Activated CD4-positive, CD25-positive, alpha-beta regulatory T cell treated with anti-CD3 and anti-CD28 coated beads, Interleukin-2, amount 50 U/mL, for 16 hours (primary cell): Measurements from ENCODE around the gene RNF130.

Source experiments
- DNase-seq: peaks from one replicate; pipeline ENCODE4 v3.0.0-alpha.2; 2020; ENCODE audit warnings: low read depth, low spot score

The RNF130 gene

DNA sequence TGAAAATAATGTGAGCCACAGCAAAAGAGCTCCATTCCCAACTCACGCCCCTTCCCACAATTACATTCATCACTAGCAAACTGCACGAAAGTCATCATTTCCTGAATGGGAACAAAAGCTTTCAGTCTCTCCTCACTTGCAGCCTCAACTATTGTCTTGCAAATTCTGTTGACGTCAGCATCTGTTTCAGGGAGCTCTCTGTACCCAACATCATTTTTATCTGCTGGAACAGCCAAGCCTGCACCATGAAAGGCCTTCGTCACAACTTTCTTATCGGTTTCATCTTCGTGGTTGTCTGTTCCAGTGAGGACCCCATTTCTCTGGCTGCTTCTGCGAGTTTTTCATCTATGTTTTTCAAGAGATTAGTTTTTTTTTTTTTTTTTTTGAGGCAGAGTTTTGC is 14.3 kb upstream of the RNF130 start:
- no peak for DNase-seq

DNA sequence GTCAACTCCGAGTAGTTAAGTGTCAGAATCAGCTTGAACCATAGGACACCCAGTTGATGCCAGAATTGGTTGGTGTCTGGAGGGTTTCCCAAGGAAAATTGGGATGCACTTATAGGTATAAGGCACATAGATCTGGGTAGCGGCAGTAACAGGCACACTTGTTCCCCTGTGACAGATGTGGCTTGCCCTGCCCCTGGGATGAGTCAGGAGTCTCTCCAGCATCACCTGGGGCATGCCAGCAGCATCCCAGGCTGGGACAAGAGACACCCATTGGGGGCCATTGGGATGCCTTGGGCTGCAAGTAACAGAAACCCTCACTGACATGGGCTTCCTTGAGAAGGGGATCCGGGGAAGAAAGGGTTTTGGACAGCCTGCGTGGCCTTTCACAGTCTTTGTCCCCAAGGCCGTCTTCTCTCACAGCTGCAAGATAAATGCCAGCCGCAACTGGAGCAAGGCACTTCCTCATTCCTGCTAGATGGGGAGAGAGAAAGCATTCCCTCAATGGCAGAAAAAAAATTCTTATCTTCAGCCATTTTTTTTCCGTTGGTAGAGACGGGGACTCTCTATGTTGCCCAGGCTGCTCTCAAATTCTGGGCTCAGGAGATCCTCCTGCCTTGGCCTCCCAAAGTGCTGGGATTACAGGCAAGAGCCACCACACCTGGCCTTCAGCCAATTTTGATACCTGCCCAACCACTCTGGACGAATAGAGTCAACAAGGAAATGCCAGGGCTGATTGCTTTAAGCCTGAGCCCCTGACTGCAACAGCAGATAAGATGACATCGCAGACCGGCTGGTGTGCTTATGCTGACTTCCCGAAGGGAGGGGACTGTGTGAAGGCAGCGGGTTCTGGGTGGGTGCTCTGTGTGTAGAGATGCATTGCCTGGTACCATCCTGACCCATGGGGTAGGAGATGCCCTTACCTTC is 13.3 kb upstream of the RNF130 start:
- DNase-seq: no peak

DNA sequence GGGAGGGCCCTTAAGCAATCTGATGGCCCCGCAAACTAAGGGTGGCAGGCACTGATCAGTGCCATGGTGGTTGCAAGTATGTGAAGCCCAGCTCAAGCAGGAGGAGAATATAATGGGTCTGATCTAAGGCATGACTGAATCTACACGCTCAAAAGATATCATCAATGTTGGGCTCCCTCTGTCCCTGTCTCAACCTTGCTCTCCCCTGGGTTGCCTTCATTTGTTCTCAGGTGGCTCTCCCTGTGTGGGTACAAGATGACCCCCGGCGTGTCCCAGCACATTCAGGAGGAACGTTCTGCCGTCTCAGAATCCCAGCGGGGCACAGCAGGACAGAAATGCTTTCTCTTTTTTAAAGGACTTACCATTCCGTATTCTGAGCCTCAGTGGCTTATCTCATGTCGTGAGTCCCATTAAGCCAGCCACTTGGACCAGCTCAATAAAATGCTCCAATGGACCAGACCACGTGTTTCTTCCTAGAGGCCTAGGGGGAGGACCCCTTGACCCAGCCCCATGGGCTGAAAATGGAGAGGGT is 12.0 kb upstream of the RNF130 start:
- DNase-seq: no peak

DNA sequence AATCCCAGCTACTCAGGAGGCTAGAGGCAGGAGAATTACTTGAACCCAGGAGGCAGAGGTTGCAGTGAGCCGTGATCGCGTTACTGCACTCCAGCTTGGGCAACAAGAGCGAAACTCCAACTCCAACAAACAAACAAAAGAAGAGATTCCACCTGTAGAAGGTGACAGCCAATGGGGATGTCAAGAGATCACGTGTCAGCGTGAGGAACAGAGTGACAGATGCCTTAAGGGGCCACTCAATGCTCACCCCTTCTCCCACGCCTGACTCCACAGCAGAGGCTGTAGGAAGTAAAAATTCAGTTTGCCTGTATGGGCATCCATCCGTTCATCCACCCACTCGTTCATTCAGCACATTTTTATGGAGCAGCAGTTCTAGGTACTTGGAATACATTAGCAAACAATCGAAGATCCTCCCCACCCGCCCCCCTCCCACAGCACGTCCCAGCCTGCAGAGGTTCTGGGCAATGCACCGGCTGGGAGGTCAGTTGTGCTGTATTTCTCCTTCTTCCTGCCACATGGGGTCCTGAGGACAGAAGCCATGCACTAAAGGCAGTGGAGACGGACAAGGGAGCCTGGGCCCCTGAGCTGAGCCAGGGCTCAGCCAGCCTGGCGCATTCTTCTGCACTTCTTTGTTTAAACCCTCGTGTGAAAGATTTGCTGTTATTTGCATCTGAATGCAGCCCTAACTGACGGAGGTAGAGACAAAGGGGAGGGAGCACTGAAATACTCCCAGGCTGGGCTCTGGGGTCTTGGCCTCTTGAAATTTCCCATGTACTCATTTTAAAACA is 11.3 kb upstream of the RNF130 start:
- DNase-seq: no peak

DNA sequence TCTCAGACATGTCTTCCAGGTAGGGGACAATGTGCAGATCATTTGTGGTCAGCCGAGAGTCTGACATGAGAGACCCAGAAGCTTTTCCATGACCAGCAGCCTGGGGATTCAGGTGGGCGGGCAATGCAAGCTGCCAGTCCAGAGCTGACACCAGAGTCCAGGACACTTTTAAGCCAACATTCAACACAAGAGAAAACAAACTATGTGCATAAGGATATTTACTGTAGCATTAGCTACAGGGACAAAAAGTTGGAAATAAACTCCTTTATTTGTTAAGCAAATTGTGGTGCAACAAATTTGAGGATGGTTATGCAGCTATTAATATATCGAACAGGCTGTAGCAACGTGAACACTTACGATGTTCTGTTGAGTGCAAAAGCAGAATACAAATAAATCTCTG is 9.9 kb upstream of the RNF130 start:
- DNase-seq: no peak

DNA sequence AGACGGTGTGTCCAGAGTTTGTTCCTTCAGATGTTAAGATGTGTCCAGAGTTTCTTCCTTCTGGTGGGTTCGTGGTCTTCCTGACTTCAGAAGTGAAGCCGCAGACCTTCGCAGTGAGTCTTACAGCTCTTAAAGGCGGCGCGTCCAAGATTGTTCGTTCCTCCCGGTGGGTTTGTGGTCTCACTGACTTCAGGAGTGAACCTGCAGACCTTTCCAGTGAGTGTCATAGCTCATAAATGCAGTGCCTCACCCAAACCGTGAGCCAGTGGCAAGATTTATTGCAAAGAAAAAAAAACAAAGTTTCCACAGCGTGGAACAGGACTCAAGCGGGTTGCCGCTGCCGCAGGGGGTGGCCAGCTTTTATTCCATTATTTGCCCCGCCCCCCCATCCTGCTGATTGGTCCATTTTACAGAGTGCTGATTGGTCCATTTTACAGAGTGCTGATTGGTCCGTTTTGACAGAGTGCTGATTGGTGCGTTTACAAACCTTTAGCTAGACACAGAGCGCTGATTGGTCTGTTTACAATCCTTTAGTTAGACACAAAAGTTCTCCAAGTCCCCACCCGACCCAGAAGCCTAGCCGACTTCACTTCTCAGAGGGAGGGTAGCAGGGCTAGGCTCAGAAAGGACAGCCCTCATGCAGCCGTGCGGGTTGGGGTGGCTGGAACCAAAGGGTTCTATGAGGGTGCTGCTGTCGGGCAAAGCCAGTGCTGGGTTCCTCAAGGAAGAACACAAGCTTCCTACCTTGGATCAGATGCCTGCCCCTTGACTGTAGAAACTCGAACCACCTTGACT is 9.1 kb upstream of the RNF130 start:
- DNase-seq: no peak

DNA sequence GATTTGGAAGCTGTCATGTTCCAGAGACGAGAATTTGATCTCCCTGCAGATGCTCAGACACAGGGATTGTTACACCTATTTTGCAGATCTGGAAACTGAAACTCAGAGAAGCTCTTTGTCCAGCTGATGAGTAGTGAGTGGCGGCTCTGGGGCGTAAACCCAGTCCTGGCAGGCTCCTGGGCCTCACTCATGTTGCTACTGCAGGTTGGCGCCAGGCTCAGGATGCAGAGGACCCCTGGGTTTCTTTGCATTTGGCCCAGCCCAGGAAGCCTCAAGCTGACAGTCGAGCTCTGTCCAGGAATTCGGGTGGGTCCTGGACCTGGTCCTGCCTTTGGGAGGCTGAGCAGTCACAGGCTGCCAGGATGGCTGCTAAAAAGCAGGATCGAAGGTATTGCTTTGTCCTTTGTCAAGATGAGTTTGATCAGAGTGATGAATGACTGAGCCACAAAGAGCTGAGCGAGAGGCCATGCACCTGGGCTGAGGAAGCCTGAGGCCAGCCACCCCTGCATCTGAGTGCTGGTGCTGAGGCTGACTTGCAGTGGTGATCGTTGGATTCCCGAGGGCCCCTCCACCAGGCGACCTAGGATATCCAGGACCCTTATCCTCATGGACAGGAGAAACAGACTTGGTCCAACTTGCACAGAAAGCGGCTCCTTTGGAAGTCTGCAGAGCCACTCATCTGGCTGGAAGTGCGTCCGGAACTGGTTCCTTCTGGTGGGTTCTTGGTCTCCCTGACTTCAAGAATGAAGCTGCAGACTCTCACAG is 8.3 kb upstream of the RNF130 start:
- no peak for DNase-seq

DNA sequence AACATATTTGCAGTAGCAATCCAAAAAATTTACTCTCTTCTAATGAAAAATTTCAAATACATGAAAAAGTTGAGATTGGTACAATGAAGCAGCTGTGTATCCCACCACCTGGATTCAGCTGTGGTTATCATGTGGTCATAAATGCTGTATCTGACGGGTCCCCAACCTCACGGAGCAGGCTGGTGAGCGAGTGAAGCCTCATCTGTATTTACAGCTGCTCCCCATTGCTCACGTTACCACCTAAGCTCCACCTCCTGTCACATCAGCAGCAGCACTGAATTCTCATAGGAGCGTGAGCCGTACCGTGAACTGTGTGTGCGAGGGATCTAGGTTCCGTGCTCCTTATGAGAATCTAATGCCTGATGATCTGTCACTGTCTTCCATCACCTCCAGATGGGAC is 6.8 kb upstream of the RNF130 start:
- no peak for DNase-seq

DNA sequence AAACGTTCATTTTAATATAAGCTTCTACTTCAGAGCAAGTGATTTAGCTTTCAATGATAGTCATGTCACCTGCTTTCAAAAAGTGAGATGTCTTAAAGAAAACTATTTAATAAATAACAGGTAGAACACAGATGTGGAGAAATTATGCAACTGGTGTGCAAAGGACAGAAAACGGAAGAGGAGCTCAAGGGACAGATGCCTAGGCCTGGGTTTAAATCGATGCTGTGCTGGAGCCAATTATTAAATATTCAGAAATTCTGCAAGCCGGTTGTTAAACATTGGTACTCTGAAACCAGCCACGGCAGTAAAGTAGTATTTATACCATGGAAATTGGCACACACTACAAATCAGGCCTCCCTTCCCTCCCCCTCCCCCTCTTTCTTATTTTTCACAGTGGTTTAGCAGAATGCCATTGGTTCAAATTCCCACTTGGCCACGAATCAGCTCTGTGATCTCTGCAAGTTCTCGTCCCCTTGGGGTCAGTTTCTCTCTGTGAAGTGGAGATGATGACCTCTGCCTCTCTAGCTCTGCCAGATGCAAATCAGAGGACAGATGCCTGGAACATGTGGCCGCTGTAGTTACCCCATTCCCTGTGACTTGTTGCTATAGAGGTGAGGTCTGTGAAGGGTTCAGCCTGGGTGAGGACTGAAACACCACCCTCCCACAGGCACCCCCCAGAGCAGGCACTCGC is 6.2 kb upstream of the RNF130 start:
- no peak for DNase-seq

DNA sequence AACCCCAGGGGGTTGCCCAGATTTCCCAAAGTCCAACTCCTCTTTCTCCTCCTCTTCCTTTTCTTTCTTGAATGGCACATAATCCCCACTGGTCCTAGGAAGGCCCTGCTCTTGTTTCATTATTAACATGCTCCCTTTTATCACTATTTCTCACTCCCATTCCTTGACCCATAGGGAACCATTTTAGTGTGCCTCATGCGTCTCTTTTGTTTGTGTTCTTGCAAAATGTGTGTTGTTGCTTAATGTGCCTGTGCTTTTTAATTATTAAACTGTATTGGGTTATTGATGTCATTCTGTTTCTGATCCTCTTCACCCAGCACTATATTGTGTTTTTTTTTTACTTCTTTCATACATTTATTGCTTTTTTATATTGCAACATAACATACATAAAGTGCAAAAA is 4.1 kb upstream of the RNF130 start:
- no peak for DNase-seq

DNA sequence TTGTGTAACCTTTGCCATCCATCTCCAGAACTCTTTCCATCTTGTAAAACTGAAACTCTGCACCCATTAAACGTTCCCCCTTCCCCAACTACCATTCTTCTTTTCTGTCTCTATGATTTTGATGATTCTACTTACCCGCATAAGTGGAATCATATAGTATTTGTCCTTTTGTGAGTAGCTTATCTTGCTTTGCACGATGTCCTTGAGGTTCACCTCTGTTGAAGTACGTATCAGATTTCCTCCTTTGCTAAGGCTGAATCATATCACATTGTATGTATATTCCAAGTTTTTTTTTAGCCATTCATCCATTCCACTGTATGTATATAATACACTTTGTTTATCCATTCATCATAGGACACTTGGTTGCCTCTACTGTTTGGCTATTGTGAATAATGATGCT is 2.9 kb upstream of the RNF130 start:
- DNase-seq: no peak

DNA sequence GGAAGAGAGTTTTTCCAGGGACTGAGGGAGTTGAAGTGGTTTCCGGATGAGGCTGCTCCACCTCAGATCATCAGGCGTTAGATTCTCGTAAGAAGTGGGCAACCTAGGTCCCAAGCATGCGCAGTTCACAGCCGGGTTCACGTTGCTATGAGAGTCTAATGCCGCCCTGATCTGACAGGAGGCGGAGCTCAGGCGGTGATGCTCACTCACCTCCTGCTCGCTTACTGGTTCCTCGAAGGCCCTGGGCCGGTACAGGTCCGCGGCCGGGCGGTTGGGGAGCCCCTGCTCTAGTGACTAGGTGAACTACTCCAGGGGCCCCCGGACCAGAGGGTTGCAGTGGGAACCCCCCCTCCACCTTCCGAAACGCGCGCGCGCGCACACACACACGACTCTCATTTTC is 997 bp upstream of the RNF130 start:
- DNase-seq: no peak

DNA sequence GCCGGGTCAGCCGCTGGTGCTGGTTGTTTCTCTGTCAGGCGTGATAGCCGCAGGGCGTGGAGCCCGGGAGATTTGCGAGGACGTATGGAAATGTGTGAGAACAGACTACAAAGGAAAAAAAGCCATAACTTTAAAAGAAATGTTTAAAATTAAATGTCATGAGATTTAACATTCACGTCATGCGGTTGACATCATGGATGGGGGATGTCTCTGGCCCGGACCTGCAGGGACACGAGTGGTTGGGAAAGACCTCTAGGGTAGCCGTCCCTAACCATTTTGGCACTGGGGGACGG is 643 bp upstream of the RNF130 start:
- no peak for DNase-seq

DNA sequence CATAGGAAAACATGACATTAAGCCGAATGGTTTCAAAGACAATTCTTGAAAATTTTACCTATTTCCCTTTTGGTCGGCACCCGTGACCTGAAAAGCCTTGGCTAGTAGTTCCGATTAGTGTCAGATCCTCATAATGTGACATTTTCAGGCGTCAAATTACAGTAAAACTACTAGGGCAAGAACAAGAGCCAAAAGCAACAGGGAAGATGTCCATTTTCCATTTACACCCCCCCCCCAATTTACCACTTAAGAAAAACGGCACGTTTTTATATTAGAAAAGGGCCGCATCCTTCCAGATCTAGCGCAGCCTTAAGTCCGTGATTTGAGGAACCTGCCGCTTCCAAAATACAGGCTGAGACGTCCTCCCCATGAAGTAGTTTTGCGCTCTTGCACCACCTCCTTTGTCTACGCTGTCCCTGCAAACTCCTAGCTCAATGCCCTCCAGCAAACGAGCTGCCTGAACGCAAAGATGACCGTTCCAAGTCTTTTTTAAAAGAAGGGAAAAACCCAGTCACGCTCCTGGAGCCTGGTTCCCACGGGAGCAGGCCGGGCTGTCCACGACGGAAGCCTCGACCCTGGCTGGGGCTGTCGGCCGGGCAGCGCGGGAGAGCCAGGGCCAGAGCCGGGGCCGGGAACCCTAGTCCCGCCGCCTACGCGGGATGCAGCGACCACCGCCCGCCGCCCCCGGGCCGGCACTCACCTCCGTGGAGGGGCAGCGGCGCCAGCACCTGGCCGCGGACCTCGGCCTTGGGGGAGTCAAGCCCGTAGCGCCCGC is 616 bp downstream of the RNF130 start:
- no peak for DNase-seq

DNA sequence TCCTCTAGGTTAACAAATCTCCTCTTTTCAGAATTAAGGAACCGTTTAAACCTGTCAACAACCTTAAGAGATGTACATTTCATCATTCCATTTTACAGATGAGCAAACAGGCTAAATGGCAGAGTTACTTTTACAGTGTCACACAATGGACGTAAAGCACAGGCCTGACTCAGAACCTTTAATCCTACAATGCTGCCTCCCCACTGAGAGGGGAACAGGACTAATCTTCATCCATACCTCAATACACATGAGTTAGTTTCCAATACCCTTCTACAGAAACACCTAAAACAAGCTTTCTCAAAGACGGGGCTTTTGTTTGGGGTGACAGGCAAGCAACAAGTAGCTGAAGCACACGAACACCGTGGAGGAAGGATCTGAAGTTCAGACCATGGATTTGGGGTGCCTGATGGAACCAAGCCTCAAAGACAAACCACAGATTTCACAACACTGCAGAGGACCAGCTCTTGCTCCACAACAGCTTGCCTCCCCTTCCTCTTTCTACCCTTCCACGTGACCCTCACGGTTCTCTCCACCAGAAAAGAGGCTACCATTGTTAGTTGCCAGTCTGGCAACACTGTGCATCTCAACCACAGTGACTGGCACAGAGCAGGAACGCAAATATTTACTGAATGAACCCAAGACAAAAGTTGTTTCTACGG is 1.8 kb downstream of the RNF130 start:
- DNase-seq: no peak

DNA sequence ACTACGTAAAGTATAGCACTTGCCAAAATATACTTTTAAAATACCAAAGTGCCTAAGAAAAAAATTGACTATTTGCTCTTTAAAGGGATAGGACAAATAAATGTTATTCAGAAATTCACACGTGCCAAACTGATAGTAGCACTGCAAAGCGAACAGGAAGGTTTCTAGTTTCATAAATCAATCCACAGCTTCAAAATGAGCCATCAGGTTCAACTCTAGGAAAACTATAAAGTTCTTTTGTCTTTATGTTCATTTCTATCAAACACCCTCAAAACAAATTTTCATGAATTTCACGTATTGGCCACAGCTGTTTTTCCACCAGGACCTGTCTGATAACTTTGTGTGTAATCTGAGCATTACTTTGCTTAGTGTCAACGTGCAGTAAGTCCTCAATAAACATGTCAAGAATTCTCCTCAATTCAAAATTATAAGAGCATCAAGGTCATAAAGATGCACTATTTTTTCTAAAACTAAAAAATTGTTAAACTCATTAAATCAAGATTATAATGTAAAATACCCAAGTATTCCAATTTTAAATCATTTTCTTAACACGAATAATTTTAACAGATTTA is 3.0 kb downstream of the RNF130 start:
- no peak for DNase-seq

DNA sequence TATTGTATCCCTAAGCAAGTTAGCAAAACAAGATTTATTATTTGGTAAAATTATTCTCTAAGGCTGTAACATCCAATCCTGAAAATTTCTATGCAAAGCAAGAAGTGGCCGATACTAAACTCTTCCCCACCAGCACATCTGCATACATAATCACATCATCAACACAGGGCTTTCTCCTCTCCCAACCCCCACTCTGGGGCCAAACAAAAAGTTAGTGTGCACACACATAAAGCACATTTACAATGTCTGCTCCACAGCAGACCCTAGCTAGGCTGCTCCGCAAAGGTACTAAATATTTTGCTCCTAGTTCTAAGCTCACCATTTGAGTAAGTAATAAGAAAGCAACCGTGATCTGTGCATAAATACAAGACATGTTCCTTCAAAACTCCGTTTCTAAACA is 3.6 kb downstream of the RNF130 start:
- no peak for DNase-seq

DNA sequence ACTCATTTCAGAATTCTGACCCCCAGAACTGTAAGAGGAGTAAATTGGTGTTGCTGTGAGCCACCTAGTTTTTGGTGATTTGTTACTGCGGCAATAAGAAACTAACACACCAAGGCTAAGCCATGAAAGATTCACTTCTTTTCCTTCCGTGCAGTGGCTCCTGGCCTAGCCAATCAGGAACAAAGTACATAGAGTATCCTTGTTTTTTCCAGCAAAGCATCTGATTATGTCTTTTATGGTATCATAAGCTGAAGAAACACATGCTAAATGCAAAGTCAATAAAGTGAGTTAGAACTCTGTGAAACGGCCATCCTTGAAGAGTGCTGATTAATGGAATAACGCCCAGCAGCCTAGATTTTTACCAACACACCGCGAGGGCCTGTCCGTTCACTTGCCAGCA is 11.4 kb downstream of the RNF130 start:
- DNase-seq: no peak

DNA sequence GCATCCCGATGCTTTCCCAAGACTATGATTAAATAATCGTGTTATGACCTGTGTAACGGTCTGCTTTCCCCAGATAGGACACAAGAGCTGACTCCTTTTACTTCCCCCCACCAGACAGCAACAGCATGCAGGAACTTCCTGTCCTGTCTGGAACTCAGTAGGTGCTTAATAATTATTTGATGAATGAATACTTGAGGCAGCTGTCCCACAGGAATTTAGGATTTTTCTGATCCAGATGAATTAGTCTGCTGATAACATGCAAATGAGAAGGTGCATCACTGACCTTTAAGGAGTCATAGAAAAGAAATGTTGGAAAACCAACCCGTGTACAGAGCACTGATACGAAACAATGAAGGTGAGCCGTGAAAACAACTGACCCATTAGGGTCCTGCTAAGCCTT is 12.2 kb downstream of the RNF130 start:
- DNase-seq: no peak
